K562 (cell line): ENCODE measurements around the gene DCAF6. TPM values are rescaled to one million over a fixed set of nuclear protein-coding genes. Genes with fewer than 3 reads are reported as not detected.
A peak's percentile ranks its signal among the peaks of the same experiment; 100 is the strongest.

Experiments used
- ARNT ChIP-seq, 2 experiments: fragments of 450-650 bp; IDR thresholded peaks; 2 replicates each; pipeline ENCODE4 v1.6.1; 2016; ENCODE audit warnings: mild to moderate bottlenecking in 1 of 2
- BACH1 ChIP-seq: fragments of 200-800 bp; sonication (Bioruptor generic); IDR thresholded peaks from 2 replicates; pipeline ENCODE4 v1.6.1; 2016; ENCODE audit warnings: missing genetic modification characterization, missing compliant biosample characterization
- FOXJ2 ChIP-seq: fragments of 200-800 bp; sonication (Bioruptor generic); IDR thresholded peaks from 2 replicates; pipeline ENCODE4 v1.6.1; 2016; ENCODE audit warnings: missing genetic modification characterization, missing compliant biosample characterization
- POU5F1 ChIP-seq: fragments of 150-350 bp; IDR thresholded peaks from 2 replicates; pipeline ENCODE4 v1.6.1; 2014; ENCODE audit warnings: borderline replicate concordance, low read length, low read depth, mild to moderate bottlenecking; ENCODE audit not compliant: partially characterized antibody
- ZNF518B ChIP-seq: fragments of 250-450 bp; sonication (Bioruptor Pico); IDR thresholded peaks from 2 replicates; pipeline ENCODE4 v1.5.0; 2021; ENCODE audit warnings: mild to moderate bottlenecking, moderate library complexity
- polyA plus RNA-seq, 8 experiments: library from polyadenylated mRNA; depleted of rRNA in 4 of 8; stranded (reverse) in 5 of 8; unstranded in 3 of 8; fragments of >200 nt; fragmentation: Nextera tagmentation in 2 of 8; fragmentation: Illumina TruSeq in 1 of 8; extraction: Ambion mirVana in 2 of 8; extraction: Trizol in 1 of 8; gene quantifications; 2 replicates each; pipeline versions ENCODE4 v1.2.1 to v1.2.3, GENCODE V29; 2011 to 2014; ENCODE audit warnings: inconsistent platforms in 1 of 8, missing spikeins in 1 of 8
- total RNA-seq, 7 experiments: library from RNA; depleted of rRNA in 6 of 7; stranded (reverse); fragments of >200 nt in 6 of 7; fragmentation: Illumina TruSeq in 2 of 7; extraction: Trizol in 2 of 7; gene quantifications; 2 replicates each; pipeline versions ENCODE4 v1.2.1 to v1.2.3, GENCODE V29; 2011 to 2021; ENCODE audit warnings: low replicate concordance in 1 of 7
- TF ChIP-seq, protein P1 (sequence below), 2 experiments: fragments of 450-650 bp in 1 of 2; sonication (generic) in 1 of 2; formaldehyde crosslinking in 1 of 2; IDR thresholded peaks; 2 replicates each; pipeline versions ENCODE4 v1.7.1 to v1.9.0; 2016 to 2022; ENCODE audit warnings: inconsistent platforms in 1 of 2, mild to moderate bottlenecking in 1 of 2, missing genetic modification reagents in 1 of 2
- TF ChIP-seq, protein P2 (sequence below): fragments of 450-650 bp; IDR thresholded peaks from 2 replicates; pipeline ENCODE4 v1.6.1; 2018; ENCODE audit not compliant: partially characterized antibody

DCAF6 gene
- total and polyA plus RNA-seq, 9 of the 15 experiments (the other 6 are each of a cell fraction or from before 2014, with no cell fraction given): 19.1 to 102 (median 46.3) TPM

- TF ChIP-seq ARNT (IDR thresholded peaks at IDR 0.05): 0 out of 4 replicates have a peak, but pooled peaks of 1 of the 2 experiments have one; percentile 27
- no peak for TF ChIP-seq POU5F1
- TF ChIP-seq, protein P1, sequence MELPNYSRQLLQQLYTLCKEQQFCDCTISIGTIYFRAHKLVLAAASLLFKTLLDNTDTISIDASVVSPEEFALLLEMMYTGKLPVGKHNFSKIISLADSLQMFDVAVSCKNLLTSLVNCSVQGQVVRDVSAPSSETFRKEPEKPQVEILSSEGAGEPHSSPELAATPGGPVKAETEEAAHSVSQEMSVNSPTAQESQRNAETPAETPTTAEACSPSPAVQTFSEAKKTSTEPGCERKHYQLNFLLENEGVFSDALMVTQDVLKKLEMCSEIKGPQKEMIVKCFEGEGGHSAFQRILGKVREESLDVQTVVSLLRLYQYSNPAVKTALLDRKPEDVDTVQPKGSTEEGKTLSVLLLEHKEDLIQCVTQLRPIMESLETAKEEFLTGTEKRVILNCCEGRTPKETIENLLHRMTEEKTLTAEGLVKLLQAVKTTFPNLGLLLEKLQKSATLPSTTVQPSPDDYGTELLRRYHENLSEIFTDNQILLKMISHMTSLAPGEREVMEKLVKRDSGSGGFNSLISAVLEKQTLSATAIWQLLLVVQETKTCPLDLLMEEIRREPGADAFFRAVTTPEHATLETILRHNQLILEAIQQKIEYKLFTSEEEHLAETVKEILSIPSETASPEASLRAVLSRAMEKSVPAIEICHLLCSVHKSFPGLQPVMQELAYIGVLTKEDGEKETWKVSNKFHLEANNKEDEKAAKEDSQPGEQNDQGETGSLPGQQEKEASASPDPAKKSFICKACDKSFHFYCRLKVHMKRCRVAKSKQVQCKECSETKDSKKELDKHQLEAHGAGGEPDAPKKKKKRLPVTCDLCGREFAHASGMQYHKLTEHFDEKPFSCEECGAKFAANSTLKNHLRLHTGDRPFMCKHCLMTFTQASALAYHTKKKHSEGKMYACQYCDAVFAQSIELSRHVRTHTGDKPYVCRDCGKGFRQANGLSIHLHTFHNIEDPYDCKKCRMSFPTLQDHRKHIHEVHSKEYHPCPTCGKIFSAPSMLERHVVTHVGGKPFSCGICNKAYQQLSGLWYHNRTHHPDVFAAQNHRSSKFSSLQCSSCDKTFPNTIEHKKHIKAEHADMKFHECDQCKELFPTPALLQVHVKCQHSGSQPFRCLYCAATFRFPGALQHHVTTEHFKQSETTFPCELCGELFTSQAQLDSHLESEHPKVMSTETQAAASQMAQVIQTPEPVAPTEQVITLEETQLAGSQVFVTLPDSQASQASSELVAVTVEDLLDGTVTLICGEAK (IDR thresholded peaks at IDR 0.05): 0 out of 2 replicates have a peak, but pooled peaks have one; percentile 13
- TF ChIP-seq, protein P1 (CRISPR knock-in tag; IDR thresholded peaks at IDR 0.05): no peak
- TF ChIP-seq, protein P2, sequence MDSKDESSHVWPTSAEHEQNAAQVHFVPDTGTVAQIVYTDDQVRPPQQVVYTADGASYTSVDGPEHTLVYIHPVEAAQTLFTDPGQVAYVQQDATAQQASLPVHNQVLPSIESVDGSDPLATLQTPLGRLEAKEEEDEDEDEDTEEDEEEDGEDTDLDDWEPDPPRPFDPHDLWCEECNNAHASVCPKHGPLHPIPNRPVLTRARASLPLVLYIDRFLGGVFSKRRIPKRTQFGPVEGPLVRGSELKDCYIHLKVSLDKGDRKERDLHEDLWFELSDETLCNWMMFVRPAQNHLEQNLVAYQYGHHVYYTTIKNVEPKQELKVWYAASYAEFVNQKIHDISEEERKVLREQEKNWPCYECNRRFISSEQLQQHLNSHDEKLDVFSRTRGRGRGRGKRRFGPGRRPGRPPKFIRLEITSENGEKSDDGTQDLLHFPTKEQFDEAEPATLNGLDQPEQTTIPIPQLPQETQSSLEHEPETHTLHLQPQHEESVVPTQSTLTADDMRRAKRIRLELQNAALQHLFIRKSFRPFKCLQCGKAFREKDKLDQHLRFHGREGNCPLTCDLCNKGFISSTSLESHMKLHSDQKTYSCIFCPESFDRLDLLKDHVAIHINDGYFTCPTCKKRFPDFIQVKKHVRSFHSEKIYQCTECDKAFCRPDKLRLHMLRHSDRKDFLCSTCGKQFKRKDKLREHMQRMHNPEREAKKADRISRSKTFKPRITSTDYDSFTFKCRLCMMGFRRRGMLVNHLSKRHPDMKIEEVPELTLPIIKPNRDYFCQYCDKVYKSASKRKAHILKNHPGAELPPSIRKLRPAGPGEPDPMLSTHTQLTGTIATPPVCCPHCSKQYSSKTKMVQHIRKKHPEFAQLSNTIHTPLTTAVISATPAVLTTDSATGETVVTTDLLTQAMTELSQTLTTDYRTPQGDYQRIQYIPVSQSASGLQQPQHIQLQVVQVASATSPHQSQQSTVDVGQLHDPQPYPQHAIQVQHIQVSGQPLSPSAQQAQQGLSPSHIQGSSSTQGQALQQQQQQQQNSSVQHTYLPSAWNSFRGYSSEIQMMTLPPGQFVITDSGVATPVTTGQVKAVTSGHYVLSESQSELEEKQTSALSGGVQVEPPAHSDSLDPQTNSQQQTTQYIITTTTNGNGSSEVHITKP: no peak
- no peak for TF ChIP-seq ZNF518B (CRISPR knock-in tag)
- TF ChIP-seq BACH1 (tag): no peak
- TF ChIP-seq FOXJ2 (tag): 0 out of 2 replicates have a peak, but pooled peaks have one; percentile 9
Measured at GRCh38 chr1:167935216-167936067, 1.0 kb upstream of the DCAF6 start (continued).
